HG03039 (cell line): ENCODE data around the gene KCNQ2.

ENCODE experiments used
- ATAC-seq: cut with Tn5 transposase; IDR thresholded peaks from one replicate; pipeline ENCODE4 v1.9.1; 2021; ENCODE audit warnings: mild to moderate bottlenecking, moderate library complexity; ENCODE audit not compliant: unreplicated experiment

Gene KCNQ2

GRCh38 chr20:63420359-63421093, 51.9 kb downstream of the KCNQ2 start:
- no peak for ATAC-seq

DNA sequence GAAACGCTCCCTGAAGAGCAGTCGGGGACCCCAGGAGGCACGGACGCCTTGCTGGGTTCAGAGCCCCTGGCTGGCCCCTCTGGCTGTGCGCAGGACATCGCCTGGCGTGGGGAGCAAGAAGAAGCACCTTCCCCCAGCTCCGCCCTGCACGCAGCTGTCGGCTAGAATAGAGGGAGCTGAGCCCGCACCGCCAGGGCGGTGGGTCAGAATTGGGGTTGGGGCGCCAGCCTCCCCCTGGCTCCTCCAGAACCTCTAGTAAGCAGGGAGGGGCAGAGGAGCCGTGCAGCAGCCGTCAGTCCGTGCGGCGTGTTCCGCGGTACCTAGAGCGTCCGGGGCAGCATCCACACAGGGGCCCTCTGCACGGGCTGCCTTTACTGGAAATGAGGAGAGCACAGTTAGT, 53.2 kb downstream of the KCNQ2 start:
- ATAC-seq = no peak

GRCh38 chr20:63418617-63419016, 53.8 kb downstream of the KCNQ2 start:
- no peak for ATAC-seq

GRCh38 chr20:63417738-63418120, 54.7 kb downstream of the KCNQ2 start:
- ATAC-seq = no peak

DNA sequence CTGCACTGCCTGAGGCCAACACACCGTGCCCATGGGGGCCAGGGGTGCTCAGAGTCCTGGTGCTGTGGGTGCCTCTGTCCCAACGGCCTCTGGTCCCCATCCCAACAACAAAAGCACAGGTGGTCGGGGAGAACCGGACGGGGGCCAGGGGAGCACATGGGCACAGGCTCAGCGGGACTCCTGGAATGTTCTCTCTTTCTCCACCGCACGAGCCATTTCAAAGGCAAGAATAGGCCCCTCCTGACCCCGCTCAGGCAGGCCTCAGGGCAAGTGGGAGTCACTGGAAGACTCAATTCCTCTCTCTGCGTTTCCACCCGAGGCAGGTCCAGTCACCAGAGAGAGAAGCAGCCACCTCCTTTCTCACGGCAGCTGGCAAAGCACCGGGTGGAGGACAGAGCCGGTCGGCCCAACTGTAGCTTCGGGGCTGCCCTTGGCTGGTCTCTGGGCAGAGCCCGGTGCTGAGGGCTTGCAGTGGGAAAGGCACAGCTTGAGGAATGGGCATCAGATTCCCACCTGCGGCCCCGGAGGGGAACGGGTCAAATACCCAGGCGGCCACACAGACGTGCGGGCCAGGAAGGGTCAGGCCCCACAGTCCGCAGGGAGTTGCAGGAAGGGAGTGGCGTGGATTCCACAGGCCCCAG, 55.2 kb downstream of the KCNQ2 start:
- ATAC-seq = no peak

- no peak for ATAC-seq
These were observed 55.8 kb downstream of the KCNQ2 start for GRCh38 chr20:63416631-63417030.

GRCh38 chr20:63415647-63416391, 56.6 kb downstream of the KCNQ2 start:
- ATAC-seq = no peak

GRCh38 chr20:63414720-63415430, 57.6 kb downstream of the KCNQ2 start:
- no peak for ATAC-seq

GRCh38 chr20:63413963-63414684, 58.3 kb downstream of the KCNQ2 start:
- no peak for ATAC-seq

DNA sequence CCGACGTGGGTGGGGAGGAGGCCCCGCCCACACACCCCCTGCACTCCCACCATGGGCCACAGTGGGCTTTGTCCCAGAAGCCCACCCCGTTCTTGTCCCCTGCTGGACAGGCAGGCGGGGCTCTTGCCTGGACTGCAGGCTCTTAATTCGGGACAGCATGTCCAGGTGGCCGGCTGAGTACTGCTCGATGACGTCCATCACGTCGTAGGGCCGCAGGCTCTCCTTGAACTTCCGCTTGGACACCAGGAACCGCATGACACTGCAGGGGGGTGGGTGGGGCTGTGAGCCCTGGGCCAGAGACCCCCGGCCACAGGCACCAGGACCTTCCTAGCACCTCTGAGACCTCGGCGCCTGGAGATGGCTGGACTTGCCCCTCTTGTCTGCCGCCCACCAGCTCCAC, 59.1 kb downstream of the KCNQ2 start:
- ATAC-seq = no peak

GRCh38 chr20:63412889-63413288, 59.6 kb downstream of the KCNQ2 start:
- ATAC-seq = no peak

GRCh38 chr20:63411898-63412631, 60.4 kb downstream of the KCNQ2 start:
- ATAC-seq = no peak

- no peak for ATAC-seq
These were observed 61.1 kb downstream of the KCNQ2 start for GRCh38 chr20:63411151-63411897.

DNA sequence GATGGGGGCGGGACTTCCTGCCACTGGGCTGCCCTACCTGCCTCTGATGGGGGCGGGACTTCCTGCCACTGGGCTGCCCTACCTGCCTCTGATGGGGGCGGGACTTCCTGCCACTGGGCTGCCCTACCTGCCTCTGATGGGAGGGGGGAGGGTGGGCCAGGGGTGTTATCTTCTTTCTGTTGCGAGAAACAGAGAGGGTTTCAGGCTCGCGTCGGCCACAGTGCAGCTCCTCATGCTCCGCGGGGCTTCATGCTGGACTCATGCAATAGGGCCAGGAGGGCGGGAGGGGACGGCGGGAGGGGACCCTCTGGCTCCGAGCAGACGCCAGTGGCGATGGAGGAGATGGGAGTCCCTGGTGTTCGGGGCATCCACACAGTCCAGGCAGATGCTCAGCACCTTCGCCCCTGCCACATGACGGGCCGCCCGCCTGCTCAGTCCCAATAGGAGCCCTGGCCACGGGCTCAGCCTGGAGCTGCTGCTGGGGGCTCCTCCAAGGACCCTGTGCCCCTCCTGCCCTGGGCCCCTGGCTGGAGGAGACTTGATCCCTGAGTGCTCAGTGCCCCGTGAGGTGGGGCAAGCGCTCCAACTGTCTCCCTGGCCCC, 62.5 kb downstream of the KCNQ2 start:
- no peak for ATAC-seq

GRCh38 chr20:63409066-63409833, 63.2 kb downstream of the KCNQ2 start:
- ATAC-seq = no peak

GRCh38 chr20:63408684-63409046, 63.8 kb downstream of the KCNQ2 start:
- no peak for ATAC-seq

- no peak for ATAC-seq
These were observed 64.3 kb downstream of the KCNQ2 start for GRCh38 chr20:63407928-63408683.
